CMK (cell line): ENCODE measurements around the gene MARS1.
"Not testable (repeated sequence)": the region's sequence is repeated elsewhere in the genome, so short reads cannot be mapped to it uniquely, and the experiment has no call there.

ENCODE experiments used
- DNase-seq: peaks from one replicate; pipeline ENCODE4 v3.0.0-alpha.2; 2010; ENCODE audit warnings: low read depth

MARS1 gene

DNA sequence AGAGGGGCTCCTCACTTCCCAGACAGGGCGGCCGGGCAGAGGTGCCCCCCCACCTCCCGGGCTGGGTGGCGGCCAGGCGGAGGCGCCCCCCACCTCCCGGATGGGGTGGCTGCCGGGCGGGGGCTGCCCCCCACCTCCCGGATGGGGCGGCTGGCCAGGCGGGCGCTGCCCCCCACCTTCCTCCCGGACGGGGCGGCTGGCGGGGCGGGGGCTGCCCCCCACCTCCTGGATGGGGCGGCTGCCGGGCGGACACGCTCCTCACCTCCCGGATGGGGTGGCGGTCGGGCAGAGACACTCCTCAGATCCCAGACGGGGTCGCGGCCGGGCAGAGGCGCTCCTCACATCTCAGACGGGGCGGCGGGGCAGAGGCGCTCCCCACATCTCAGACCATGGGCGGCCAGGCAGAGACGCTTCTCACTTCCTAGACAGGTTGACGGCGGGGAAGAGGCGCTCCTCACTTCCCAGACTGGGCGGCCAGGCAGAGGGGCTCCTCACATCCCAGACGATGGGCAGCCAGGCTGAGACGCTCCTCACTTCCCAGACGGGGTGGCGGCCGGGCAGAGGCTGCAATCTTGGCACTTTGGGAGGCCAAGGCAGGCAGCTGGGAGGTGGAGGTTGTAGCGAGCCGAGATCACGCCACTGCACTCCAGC lies 7.3 kb downstream of the MARS1 start:
- DNase-seq = not testable (repeated sequence)

GRCh38 chr12:57496822-57497221 lies 9.0 kb downstream of the MARS1 start:
- no peak for DNase-seq

DNA sequence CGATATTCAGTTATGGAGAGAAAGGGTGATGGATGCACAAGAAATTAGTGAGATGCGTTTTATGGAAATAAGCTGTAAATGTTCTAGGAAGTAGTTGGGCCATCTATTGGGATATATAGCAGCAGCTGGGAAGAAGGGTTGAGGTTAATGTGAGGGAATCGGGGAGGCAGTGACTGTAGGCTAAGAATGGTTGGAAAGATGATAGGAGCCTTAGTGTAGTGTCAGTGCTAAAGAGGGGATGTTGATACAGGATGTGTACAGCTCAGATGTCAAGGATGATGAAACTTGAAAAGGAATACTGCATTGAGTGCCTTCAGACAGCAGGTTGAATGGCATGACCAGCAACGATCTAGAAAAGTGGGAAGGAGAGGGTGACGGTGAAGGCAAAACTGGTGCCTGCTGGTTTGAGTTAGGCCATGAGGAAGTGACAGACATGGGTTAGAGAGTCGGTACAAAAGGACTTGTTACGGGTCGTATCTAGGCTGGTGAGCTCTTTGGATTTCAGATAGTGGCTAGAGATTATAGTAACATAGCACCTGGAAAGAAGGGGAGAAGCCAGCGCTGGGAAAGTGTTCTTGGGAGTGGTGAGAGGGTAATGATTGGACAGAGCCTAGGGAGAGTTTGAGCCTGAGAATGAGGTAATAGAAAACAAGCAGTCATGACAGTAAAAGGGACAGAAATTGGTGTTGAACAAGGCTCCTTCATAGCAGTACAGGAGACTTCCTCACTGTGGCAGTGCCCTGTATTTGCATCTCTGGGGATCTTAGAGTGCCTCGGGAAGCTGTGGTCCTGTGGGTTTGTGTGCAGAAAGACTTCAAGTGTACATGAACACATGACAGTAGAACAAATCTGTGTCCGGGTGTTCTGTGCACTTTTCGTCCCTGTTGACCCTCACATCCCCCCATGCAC lies 9.6 kb downstream of the MARS1 start:
- no peak for DNase-seq

DNA sequence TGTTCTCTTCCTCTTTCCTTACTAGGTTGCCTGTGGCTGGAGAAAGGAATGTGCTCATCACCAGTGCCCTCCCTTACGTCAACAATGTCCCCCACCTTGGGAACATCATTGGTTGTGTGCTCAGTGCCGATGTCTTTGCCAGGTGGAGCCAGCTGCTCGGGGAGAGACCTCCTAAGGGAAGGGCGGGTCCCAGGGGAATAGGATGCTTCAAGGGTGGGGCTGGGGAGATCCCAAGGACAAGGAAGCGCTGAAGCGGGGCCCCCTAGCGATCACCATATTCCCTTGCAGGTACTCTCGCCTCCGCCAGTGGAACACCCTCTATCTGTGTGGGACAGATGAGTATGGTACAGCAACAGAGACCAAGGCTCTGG lies 10.2 kb downstream of the MARS1 start:
- DNase-seq = no peak

DNA sequence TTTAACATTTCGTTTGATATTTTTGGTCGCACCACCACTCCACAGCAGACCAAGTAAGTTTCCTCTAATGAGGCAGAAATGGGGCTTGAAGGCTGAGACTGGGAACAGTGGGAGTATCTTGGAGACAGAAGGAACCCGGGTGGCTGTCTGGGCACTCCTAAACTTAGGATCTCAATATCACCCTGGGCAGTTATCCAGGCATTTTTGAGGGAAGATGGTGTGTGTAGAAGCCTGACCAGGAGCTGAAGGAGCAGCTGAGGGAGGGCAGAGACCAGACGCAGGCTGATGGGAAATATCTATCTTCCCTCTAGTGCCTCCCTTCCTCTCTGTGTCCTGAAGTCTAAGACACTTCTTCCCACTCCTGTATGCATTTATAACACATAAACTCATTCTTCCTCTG lies 10.7 kb downstream of the MARS1 start:
- no peak for DNase-seq

- no peak for DNase-seq
Observed at GRCh38 chr12:57500213-57500612, 12.3 kb downstream of the MARS1 start.

- DNase-seq = not testable (repeated sequence)
Observed at GRCh38 chr12:57502311-57502969, 14.6 kb downstream of the MARS1 start.

- DNase-seq = not testable (repeated sequence)
Observed at GRCh38 chr12:57506541-57506940, 18.7 kb downstream of the MARS1 start.

- DNase-seq = not testable (repeated sequence)
Observed at GRCh38 chr12:57507796-57508195, 19.9 kb downstream of the MARS1 start.

DNA sequence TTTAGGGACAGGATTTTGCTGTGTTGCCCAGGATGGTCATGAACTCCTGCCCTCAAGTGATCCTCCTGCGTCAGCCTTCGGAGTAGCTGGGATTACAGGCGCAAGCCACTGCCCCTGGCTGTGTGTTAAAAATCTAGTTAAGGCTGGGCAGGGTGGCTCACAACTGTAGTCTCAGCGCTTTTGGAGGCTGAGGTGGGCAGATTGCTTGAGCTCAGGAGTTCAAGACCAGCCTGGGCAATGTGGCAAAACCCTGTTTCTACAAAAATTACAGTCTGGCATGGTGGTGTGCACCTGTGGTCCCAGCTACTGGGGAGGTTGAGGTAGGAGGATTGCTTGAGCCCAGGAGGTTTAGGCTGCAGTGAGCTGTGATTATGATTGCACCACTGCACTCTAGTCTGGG lies 23.3 kb downstream of the MARS1 start:
- DNase-seq = no peak

DNA sequence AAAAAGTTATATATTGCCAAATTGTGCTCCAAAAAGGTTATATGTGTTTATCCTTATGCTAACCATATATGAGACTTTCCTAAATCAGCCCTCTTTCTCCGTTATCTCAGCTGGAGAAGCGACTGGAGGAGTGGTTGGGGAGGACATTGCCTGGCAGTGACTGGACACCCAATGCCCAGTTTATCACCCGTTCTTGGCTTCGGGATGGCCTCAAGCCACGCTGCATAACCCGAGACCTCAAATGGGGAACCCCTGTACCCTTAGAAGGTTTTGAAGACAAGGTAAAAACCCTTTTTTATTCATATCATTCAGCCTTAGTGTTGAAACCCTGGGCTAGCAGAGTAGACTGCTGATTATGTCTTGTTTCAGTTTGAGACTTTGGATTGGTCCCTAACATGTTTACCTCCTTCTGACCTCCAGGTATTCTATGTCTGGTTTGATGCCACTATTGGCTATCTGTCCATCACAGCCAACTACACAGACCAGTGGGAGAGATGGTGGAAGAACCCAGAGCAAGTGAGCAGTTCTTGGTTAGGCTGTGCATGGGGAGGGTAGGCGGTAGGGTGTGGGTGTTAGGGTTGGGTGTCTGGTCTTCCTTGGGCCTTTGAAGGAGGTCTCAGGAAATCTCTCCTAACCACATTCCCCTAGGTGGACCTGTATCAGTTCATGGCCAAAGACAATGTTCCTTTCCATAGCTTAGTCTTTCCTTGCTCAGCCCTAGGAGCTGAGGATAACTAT lies 23.9 kb downstream of the MARS1 start:
- no peak for DNase-seq

DNA sequence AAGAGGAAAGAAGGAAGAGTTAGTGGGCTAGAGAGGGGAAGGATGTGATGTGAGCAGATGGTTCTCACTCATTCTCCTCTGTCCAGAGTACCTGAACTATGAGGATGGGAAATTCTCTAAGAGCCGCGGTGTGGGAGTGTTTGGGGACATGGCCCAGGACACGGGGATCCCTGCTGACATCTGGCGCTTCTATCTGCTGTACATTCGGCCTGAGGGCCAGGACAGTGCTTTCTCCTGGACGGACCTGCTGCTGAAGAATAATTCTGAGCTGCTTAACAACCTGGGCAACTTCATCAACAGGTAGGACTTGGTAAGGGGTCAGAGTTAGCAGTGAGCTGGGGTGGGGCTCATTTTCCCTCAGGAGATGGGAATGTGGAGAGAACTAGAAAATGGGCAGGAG lies 24.8 kb downstream of the MARS1 start:
- no peak for DNase-seq

GRCh38 chr12:57513266-57513665 lies 25.4 kb downstream of the MARS1 start:
- DNase-seq = no peak

DNA sequence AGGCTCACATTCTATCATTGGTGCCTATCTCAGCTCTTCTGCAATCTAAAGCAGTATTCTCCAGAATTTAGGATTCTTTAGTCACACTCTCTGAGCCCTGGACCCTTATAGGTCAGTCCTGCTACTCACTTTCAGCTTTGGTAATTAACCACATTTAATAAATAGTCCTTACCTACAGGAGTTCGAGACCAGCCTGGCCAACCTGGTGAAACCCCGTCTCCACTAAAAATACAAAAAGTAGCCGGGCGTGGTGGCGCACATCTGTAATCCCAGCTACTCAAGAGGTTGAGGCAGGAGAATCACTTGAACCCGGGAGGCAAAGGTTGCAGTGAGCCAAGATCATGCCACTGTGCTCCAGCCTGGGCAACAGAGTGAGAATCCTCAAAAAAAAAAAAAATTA lies 25.8 kb downstream of the MARS1 start:
- DNase-seq = not testable (repeated sequence)

DNA sequence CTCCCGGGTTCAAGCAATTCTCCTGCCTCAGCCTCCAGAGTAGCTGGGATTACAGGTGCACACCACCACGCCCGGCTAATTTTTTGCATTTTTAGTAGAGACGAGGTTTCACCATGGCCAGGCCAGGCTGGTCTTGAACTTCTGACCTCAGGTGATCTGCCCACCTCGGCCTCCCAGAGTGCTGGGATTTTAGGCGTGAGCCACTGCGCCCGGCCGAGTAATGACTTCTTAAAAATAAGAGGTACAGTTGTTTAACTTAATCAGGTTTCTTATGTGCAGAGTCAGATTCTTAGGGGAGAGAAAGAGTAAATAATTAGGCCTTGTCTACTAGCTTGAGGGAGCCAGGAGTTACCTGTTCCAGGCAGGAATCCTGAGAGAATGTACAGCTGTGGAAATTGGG lies 26.4 kb downstream of the MARS1 start:
- DNase-seq = not testable (repeated sequence)

GRCh38 chr12:57514720-57515407 lies 27.0 kb downstream of the MARS1 start:
- DNase-seq = no peak

GRCh38 chr12:57515408-57515933 lies 27.6 kb downstream of the MARS1 start:
- DNase-seq = no peak

DNA sequence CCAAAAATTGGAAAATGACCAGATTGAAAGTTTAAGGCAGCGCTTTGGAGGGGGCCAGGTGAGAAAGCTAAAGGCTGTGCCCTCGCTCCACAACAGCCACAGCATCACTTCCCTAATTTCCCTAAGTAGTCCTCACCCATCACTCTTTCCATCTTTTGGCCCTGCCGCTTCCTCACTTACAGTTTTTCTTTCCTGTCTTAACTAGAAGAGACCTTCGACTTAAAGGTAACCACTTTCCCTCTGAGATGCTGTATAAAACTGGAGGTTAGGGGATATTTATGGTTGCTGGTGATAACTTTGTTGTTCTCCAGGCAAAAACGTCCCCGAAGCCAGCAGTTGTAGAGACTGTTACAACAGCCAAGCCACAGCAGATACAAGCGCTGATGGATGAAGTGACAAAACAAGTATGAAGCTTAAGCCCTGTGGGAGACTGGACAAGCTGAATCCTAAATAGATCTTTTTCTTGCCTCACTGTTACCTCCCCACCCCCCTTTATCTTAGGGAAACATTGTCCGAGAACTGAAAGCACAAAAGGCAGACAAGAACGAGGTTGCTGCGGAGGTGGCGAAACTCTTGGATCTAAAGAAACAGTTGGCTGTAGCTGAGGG lies 28.2 kb downstream of the MARS1 start:
- DNase-seq = no peak

- no peak for DNase-seq
Observed at GRCh38 chr12:57516617-57517153, 28.8 kb downstream of the MARS1 start.

GRCh38 chr12:57517187-57517586 lies 29.3 kb downstream of the MARS1 start:
- no peak for DNase-seq

DNA sequence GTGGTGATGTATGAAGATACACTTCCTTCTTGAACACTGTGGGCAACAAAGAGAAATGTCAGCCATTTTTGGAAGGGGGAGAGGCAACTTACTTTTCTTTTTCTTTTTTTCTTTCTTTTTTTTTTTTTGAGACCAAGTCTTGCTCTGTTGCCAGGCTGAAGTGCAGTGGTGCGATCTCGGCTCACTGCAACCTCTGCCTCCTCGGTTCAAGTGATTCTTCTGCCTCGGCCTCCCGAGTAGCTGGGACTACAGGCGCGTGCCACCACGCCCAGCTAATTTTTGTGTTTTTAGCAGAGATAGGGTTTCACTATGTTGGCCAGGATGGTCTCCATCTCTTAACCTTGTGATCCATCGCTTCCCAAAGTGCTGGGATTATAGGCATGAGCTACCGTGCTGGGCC lies 29.9 kb downstream of the MARS1 start:
- not testable (repeated sequence) for DNase-seq
